PC-9 (cell line): Measurements from ENCODE around the gene DNAJC16.

Experiments
- CTCF ChIP-seq: fragments of 200-600 bp; sonication (generic); conservative IDR thresholded peaks from 2 replicates; pipeline ENCODE4 v1.6.1; 2017; ENCODE audit warnings: mixed run types, antibody characterized with exemption, mild to moderate bottlenecking, moderate library complexity
- EZH2 ChIP-seq: fragments of 200-600 bp; sonication (generic); IDR thresholded peaks from 2 replicates; pipeline ENCODE4 v1.8.0; 2017; ENCODE audit warnings: antibody characterized with exemption, low read depth

DNA sequence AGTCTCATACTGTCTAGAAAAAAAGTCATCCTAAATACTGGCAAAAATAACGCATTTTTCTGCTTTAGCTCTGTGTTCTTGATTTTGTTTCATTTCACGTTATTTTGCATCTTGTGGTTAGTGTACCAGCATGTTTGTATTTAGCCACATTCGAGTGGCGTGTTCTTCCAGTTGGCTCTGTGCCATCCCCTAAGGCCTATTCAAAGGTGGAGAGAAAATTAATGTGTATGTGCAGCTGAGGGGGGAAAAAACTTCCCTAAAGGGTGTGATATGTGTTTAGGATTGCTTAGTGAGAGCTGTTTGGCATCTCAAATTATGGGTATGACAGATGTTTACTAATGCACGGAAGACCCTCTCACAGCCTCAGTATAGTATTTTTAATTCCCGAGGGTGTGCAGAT, 12.1 kb downstream of the DNAJC16 start:
- no peak for TF ChIP-seq CTCF
- no peak for TF ChIP-seq EZH2
